Neutrophil (primary cell): ENCODE measurements around the gene AATK.

ENCODE experiments used
- H3K27ac ChIP-seq: fragments of 200-600 bp; sonication (generic); 2 replicates; pipeline ENCODE4 v1.5.1; 2016; ENCODE audit warnings: mild to moderate bottlenecking, moderate library complexity
- H3K27me3 ChIP-seq: fragments of 200-600 bp; sonication (generic); 2 replicates; pipeline ENCODE4 v1.6.0; 2016; ENCODE audit warnings: mild to moderate bottlenecking
- H3K36me3 ChIP-seq: fragments of 200-600 bp; sonication (generic); 2 replicates; pipeline ENCODE4 v1.5.1; 2017
- H3K4me1 ChIP-seq, 2 experiments: fragments of 200-600 bp in 1 of 2; sonication (generic) in 1 of 2; 1 replicate in 1 of 2; 2 replicates in 1 of 2; pipeline versions ENCODE4 v1.5.1 to v1.6.1; 2013 to 2016; ENCODE audit warnings: low read depth in 1 of 2, low read length in 1 of 2, mild to moderate bottlenecking in 1 of 2, moderate library complexity in 1 of 2; ENCODE audit not compliant: control insufficient read depth in 1 of 2, insufficient read depth in 1 of 2
- H3K4me3 ChIP-seq, 2 experiments: fragments of 200-600 bp in 1 of 2; sonication (generic) in 1 of 2; 1 replicate in 1 of 2; 2 replicates in 1 of 2; pipeline ENCODE4 v1.5.1; 2013 to 2016; ENCODE audit warnings: low read depth in 1 of 2, low read length in 1 of 2, mild to moderate bottlenecking in 1 of 2, moderate library complexity in 1 of 2
- H3K9me3 ChIP-seq: fragments of 200-600 bp; sonication (generic); 2 replicates; pipeline ENCODE4 v1.5.1; 2016
- CTCF ChIP-seq: fragments of 200-600 bp; sonication (generic); IDR thresholded peaks from 2 replicates; pipeline ENCODE4 v1.5.1; 2016; ENCODE audit warnings: antibody characterized with exemption

Gene AATK

GRCh38 chr17:81115219-81115618 lies 50.8 kb downstream of the AATK start:
- H3K4me1 ChIP-seq = peaks cover 9 to 10% of the 10 kb centered on the region in 2 experiments
- peaks cover 64% of the 10 kb centered on the region for H3K36me3 ChIP-seq
- no peak overlapping the region for H3K4me3 ChIP-seq
- H3K9me3 ChIP-seq = no peaks in the 10 kb centered on the region
- peak overlapping the region; percentile 5 for H3K27ac ChIP-seq
- peaks cover 10% of the 10 kb centered on the region for H3K27me3 ChIP-seq
- no peak for TF ChIP-seq CTCF

DNA sequence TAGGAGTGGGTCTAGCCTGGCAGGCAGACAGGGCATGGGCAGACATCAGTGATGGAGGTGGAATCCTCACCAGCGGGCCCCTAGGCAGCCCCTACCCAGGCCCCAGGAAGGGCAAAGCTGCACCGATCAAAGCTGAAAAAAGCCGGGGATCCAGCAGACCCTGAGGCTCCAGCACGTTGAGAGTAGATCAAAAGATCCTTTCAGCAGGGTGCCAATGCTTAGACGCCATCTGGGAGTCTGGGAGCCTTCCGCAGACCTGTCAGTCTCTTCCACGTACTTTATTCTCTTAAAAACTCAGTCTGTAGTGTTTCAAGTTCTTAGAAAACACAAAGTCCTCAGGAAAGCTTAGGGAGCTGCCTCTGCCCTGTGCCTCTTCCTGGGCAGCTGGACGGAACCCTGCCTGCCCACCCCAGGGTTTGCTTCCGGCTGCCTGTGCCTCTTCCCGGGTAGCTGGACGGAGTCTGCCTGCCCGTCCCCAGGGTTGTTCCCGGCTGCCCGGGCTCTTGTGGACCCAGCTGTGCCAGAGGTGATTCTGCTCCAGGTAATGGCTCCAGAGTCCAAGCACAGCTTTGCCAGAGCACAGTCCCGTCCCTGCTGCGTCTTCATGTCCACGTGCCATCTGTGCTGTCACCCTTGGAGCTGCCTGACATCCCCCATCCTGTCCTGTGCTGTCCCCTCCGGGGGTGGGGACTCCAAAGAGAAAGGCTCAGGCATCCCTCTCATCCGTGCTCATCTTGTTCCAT lies 51.5 kb downstream of the AATK start:
- H3K4me1 ChIP-seq = peaks cover 4 to 9% of the 10 kb centered on the region in 2 experiments
- no peaks in the 10 kb centered on the region for H3K9me3 ChIP-seq
- peak overlapping the region; percentile 5 for H3K27ac ChIP-seq
- peaks cover 10% of the 10 kb centered on the region for H3K27me3 ChIP-seq
- peaks cover 57% of the 10 kb centered on the region for H3K36me3 ChIP-seq
- no peak overlapping the region for H3K4me3 ChIP-seq
- TF ChIP-seq CTCF = no peak

DNA sequence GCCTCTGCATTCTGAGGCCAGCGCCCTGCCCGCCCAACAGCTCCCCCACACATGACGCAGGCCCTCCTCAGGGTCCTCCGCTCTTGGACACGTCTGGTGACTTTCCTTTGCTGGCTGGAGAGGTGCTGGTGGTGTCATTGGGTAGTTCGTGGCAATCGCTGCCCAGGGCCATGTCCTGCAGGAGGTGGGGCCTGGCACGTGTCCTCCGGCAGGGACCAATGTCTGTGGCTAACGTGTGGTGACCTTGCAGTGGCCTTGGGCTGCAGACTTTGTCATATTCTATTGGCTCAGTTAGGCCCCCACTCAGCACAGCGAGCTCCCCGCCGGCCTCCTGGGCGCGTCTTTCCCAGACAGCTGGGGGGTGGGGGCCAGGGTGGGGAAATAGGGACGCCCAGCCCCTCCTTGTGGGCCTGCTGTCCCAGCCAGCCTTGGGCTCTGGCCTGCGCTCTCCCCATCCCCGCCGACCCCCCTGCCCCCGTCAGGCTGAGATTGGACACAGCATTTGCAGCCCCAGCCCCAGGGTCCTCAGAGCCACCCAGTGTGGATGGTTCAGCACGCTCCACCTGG lies 52.8 kb downstream of the AATK start:
- Histone ChIP-seq H3K27ac (no peak overlapping the region), H3K9me3 (no peaks in the 10 kb centered on the region), H3K27me3 (no peaks in the 10 kb centered on the region), H3K4me1 (no peaks in the 10 kb centered on the region), H3K4me3 (no peak overlapping the region), H3K36me3 (peaks cover 45% of the 10 kb centered on the region)
- TF ChIP-seq CTCF = no peak

- H3K4me1 ChIP-seq = no peaks in the 10 kb centered on the region
- H3K36me3 ChIP-seq = peaks cover 37% of the 10 kb centered on the region
- no peak overlapping the region for H3K27ac ChIP-seq
- H3K27me3 ChIP-seq = no peaks in the 10 kb centered on the region
- no peak overlapping the region for H3K4me3 ChIP-seq
- no peaks in the 10 kb centered on the region for H3K9me3 ChIP-seq
- TF ChIP-seq CTCF = no peak
Measured at GRCh38 chr17:81112450-81112849, 53.6 kb downstream of the AATK start.

DNA sequence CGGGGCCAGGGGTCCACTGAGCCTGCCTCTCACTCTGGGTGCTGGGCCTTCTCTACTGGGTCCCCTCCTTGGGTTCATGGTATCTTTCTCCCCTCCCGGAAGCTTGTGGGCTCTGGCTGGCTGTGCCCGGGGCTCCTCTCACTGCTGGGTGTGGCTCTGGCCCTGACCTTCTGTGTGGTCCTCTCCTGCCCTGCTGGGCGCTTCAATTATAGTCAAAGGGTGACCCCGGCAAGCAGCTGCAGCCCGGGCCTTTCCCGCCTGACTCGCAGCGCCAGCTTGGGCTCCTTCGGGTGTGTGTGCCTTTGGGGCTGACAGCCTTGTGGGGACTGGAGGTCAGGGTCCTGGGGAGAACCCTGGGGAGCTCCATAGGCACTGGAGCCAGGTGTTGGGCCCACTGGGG lies 55.0 kb downstream of the AATK start:
- H3K9me3 ChIP-seq = no peaks in the 10 kb centered on the region
- peaks cover 24% of the 10 kb centered on the region for H3K36me3 ChIP-seq
- no peak overlapping the region for H3K27ac ChIP-seq
- TF ChIP-seq CTCF = no peak
- H3K27me3 ChIP-seq = no peaks in the 10 kb centered on the region
- no peaks in the 10 kb centered on the region for H3K4me1 ChIP-seq
- H3K4me3 ChIP-seq = no peak overlapping the region
